HepG2 (cell line): ENCODE measurements around the gene PPM1M. TPM values are rescaled to one million over a fixed set of nuclear protein-coding genes. Genes with fewer than 3 reads are reported as not detected.

Source experiments
- ARHGAP35 ChIP-seq: sonication (generic); formaldehyde crosslinking; IDR thresholded peaks from 2 replicates; pipeline ENCODE4 v1.9.0; 2022; ENCODE audit warnings: mild to moderate bottlenecking, inconsistent platforms, moderate library complexity, missing genetic modification reagents, borderline replicate concordance
- CBX1 ChIP-seq: IDR thresholded peaks from one replicate; pipeline ENCODE4 v1.6.1; 2016; ENCODE audit warnings: antibody characterized with exemption, low read depth
- ELF3 ChIP-seq: IDR thresholded peaks from 2 replicates; pipeline ENCODE4 v1.6.1; 2016; ENCODE audit warnings: missing genetic modification reagents, missing compliant biosample characterization
- HOXA3 ChIP-seq: sonication (generic); formaldehyde crosslinking; IDR thresholded peaks from 2 replicates; pipeline ENCODE4 v1.5.0; 2020; ENCODE audit warnings: missing genetic modification reagents
- MBD4 ChIP-seq: IDR thresholded peaks from 2 replicates; pipeline ENCODE4 v1.6.1; 2012; ENCODE audit warnings: low read length, inconsistent platforms, borderline replicate concordance
- NFE2L1 ChIP-seq: sonication (generic); formaldehyde crosslinking; IDR thresholded peaks from 2 replicates; pipeline ENCODE4 v1.4.0; 2020; ENCODE audit warnings: missing genetic modification reagents, mild to moderate bottlenecking, borderline replicate concordance
- PHF20 ChIP-seq: sonication (generic); formaldehyde crosslinking; IDR thresholded peaks from 2 replicates; pipeline ENCODE4 v1.5.0; 2020; ENCODE audit warnings: mild to moderate bottlenecking, missing genetic modification reagents
- SOX13 ChIP-seq, 3 experiments: fragments of 450-650 bp in 1 of 3; sonication (generic) in 1 of 3; formaldehyde crosslinking in 1 of 3; IDR thresholded peaks in 2 of 3; conservative IDR thresholded peaks in 1 of 3; 2 replicates each; pipeline versions ENCODE4 v1.5.0 to v1.6.1; 2016 to 2020; ENCODE audit warnings: antibody characterized with exemption in 1 of 3, mild to moderate bottlenecking in 1 of 3, missing compliant biosample characterization in 1 of 3, missing genetic modification reagents in 1 of 3, moderate library complexity in 1 of 3
- SP2 ChIP-seq: sonication (generic); formaldehyde crosslinking; IDR thresholded peaks from 2 replicates; pipeline ENCODE4 v1.5.1; 2020; ENCODE audit warnings: mild to moderate bottlenecking, missing genetic modification reagents
- YEATS4 ChIP-seq: sonication (generic); formaldehyde crosslinking; IDR thresholded peaks from 2 replicates; pipeline ENCODE4 v1.4.0; 2020; ENCODE audit warnings: missing genetic modification reagents, borderline replicate concordance
- ZBTB7A ChIP-seq: sonication (generic); formaldehyde crosslinking; IDR thresholded peaks from 2 replicates; pipeline ENCODE4 v1.8.0; 2022; ENCODE audit warnings: mild to moderate bottlenecking, missing genetic modification reagents
- ZIK1 ChIP-seq: sonication (generic); formaldehyde crosslinking; IDR thresholded peaks from 2 replicates; pipeline ENCODE4 v1.5.0; 2020; ENCODE audit warnings: mild to moderate bottlenecking, low read depth, missing genetic modification reagents, borderline replicate concordance
- ZNF296 ChIP-seq: sonication (generic); formaldehyde crosslinking; conservative IDR thresholded peaks from 2 replicates; pipeline ENCODE4 v1.5.0; 2020; ENCODE audit warnings: mild to moderate bottlenecking, missing genetic modification reagents
- ZNF563 ChIP-seq: sonication (generic); formaldehyde crosslinking; IDR thresholded peaks from 2 replicates; pipeline ENCODE4 v1.8.0; 2022; ENCODE audit warnings: mild to moderate bottlenecking, moderate library complexity, missing genetic modification reagents
- ZNF768 ChIP-seq: sonication (generic); formaldehyde crosslinking; IDR thresholded peaks from 2 replicates; pipeline ENCODE4 v1.4.0; 2020; ENCODE audit warnings: missing genetic modification reagents
- ZSCAN9 ChIP-seq: IDR thresholded peaks from 2 replicates; pipeline ENCODE4 v1.6.1; 2016; ENCODE audit warnings: borderline replicate concordance
- polyA plus RNA-seq, 8 experiments: library from polyadenylated mRNA; depleted of rRNA in 3 of 8; stranded (reverse) in 7 of 8; unstranded in 1 of 8; fragments of >200 nt; fragmentation: Illumina TruSeq in 4 of 8; extraction: Trizol in 4 of 8; gene quantifications; 2 replicates each; pipeline versions ENCODE4 v1.2.1 to v1.2.3, GENCODE V29; 2011 to 2016; ENCODE audit warnings: low read depth in 4 of 8, missing spikeins in 1 of 8, mixed read lengths in 1 of 8; ENCODE audit not compliant: insufficient read depth in 1 of 8
- total RNA-seq, 5 experiments: library from RNA; depleted of rRNA; stranded (reverse); fragments of >200 nt; fragmentation: Illumina TruSeq; extraction: Trizol; gene quantifications; 2 replicates each; pipeline ENCODE4 v1.2.3, GENCODE V29; 2016; ENCODE audit warnings: low read depth in 1 of 5
- TF ChIP-seq, protein P1 (sequence below): sonication (generic); formaldehyde crosslinking; IDR thresholded peaks from 2 replicates; pipeline ENCODE4 v1.4.0; 2020; ENCODE audit warnings: missing genetic modification reagents, borderline replicate concordance
- TF ChIP-seq, protein P2 (sequence below): sonication (generic); formaldehyde crosslinking; IDR thresholded peaks from 2 replicates; pipeline ENCODE4 v1.4.0; 2020; ENCODE audit warnings: mild to moderate bottlenecking, low read depth, missing genetic modification reagents
- TF ChIP-seq, protein P3 (sequence below): sonication (generic); formaldehyde crosslinking; IDR thresholded peaks from 2 replicates; pipeline ENCODE4 v1.4.0; 2020; ENCODE audit warnings: mild to moderate bottlenecking, missing genetic modification reagents, borderline replicate concordance
- TF ChIP-seq, protein P4 (sequence below): sonication (generic); formaldehyde crosslinking; IDR thresholded peaks from 2 replicates; pipeline ENCODE4 v1.4.0; 2020; ENCODE audit warnings: missing genetic modification reagents

PPM1M gene
- total and polyA plus RNA-seq, 2 of the 13 experiments (the other 11 are each of a cell fraction or from before 2014, with no cell fraction given) = 2.5 to 5.9 TPM

DNA sequence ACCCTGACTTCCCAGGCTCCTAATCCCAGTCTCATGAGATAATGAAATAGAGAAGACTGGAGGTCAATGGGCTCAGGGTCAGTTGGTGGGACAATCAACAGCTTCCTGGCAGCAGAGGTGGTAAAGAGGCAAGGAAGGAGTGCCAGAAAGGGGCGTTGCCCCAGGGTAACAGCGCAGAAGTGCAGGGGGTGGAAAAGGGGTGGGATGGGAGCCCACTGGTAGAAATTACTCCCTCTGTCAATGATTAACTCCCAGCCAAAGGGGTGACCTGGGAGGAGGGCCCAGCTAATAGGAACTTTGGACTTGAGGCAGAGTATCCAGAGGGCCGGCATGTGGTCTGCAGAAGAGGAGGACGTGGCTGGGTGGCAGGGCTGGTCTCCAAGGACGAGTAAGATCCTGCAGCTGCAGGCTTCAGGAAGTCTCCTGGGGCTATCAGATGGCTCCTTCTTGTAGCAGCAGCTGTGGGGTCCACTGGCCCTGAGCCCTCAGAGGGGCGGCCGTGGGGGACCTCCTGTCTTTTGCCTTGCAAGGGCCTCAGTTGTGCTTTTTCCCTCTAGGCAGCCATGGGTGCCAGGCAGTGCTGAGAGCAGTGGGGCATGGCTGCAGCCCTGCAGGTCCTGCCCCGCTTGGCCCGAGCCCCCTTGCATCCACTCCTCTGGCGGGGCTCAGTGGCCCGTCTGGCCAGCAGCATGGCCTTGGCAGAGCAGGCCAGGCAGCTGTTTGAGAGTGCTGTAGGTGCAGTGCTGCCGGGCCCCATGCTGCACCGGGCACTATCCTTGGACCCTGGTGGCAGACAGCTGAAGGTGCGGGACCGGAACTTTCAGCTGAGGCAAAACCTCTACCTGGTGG is 44.4 kb downstream of the PPM1M start (continued):
- TF ChIP-seq, protein P1, sequence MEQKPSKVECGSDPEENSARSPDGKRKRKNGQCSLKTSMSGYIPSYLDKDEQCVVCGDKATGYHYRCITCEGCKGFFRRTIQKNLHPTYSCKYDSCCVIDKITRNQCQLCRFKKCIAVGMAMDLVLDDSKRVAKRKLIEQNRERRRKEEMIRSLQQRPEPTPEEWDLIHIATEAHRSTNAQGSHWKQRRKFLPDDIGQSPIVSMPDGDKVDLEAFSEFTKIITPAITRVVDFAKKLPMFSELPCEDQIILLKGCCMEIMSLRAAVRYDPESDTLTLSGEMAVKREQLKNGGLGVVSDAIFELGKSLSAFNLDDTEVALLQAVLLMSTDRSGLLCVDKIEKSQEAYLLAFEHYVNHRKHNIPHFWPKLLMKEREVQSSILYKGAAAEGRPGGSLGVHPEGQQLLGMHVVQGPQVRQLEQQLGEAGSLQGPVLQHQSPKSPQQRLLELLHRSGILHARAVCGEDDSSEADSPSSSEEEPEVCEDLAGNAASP (CRISPR knock-in tag) = peak; percentile 26; the same call in 1 of the 2 replicates
- no peak for TF ChIP-seq ZIK1 (CRISPR knock-in tag)
- TF ChIP-seq ELF3 (CRISPR knock-in tag) = peak; percentile 74
- TF ChIP-seq SOX13 (IDR thresholded peaks at IDR 0.05) = no peak
- peak in 1 of 2 experiments; percentile 81; a peak in 2 of 4 replicates for TF ChIP-seq SOX13 (CRISPR knock-in tag; conservative IDR thresholded peaks at IDR 0.05 in 1 of 2, IDR thresholded peaks at IDR 0.05 in 1 of 2)
- TF ChIP-seq, protein P2, sequence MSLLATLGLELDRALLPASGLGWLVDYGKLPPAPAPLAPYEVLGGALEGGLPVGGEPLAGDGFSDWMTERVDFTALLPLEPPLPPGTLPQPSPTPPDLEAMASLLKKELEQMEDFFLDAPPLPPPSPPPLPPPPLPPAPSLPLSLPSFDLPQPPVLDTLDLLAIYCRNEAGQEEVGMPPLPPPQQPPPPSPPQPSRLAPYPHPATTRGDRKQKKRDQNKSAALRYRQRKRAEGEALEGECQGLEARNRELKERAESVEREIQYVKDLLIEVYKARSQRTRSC (CRISPR knock-in tag) = peak; percentile 76; the same call in 1 of the 2 replicates
- TF ChIP-seq, protein P3, sequence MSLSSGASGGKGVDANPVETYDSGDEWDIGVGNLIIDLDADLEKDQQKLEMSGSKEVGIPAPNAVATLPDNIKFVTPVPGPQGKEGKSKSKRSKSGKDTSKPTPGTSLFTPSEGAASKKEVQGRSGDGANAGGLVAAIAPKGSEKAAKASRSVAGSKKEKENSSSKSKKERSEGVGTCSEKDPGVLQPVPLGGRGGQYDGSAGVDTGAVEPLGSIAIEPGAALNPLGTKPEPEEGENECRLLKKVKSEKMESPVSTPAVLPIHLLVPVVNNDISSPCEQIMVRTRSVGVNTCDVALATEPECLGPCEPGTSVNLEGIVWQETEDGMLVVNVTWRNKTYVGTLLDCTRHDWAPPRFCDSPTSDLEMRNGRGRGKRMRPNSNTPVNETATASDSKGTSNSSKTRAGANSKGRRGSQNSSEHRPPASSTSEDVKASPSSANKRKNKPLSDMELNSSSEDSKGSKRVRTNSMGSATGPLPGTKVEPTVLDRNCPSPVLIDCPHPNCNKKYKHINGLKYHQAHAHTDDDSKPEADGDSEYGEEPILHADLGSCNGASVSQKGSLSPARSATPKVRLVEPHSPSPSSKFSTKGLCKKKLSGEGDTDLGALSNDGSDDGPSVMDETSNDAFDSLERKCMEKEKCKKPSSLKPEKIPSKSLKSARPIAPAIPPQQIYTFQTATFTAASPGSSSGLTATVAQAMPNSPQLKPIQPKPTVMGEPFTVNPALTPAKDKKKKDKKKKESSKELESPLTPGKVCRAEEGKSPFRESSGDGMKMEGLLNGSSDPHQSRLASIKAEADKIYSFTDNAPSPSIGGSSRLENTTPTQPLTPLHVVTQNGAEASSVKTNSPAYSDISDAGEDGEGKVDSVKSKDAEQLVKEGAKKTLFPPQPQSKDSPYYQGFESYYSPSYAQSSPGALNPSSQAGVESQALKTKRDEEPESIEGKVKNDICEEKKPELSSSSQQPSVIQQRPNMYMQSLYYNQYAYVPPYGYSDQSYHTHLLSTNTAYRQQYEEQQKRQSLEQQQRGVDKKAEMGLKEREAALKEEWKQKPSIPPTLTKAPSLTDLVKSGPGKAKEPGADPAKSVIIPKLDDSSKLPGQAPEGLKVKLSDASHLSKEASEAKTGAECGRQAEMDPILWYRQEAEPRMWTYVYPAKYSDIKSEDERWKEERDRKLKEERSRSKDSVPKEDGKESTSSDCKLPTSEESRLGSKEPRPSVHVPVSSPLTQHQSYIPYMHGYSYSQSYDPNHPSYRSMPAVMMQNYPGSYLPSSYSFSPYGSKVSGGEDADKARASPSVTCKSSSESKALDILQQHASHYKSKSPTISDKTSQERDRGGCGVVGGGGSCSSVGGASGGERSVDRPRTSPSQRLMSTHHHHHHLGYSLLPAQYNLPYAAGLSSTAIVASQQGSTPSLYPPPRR (CRISPR knock-in tag) = peak; percentile 75
- peak; percentile 90 for TF ChIP-seq ZSCAN9
- TF ChIP-seq NFE2L1 (CRISPR knock-in tag) = peak; percentile 30; the same call in 1 of the 2 replicates
- peak; percentile 70; the same call in 1 of the 2 replicates for TF ChIP-seq YEATS4 (CRISPR knock-in tag)
- TF ChIP-seq, protein P4, sequence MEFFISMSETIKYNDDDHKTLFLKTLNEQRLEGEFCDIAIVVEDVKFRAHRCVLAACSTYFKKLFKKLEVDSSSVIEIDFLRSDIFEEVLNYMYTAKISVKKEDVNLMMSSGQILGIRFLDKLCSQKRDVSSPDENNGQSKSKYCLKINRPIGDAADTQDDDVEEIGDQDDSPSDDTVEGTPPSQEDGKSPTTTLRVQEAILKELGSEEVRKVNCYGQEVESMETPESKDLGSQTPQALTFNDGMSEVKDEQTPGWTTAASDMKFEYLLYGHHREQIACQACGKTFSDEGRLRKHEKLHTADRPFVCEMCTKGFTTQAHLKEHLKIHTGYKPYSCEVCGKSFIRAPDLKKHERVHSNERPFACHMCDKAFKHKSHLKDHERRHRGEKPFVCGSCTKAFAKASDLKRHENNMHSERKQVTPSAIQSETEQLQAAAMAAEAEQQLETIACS (CRISPR knock-in tag) = no peak
- peak; percentile 75; the same call in 1 of the 2 replicates for TF ChIP-seq ZBTB7A (CRISPR knock-in tag)
- peak; percentile 77; the same call in 1 of the 2 replicates for TF ChIP-seq ARHGAP35 (CRISPR knock-in tag)
- peak; percentile 3; the same call in 1 of the 2 replicates for TF ChIP-seq SP2 (CRISPR knock-in tag)
- no peak for TF ChIP-seq CBX1
- no peak for TF ChIP-seq MBD4
- TF ChIP-seq ZNF296 (CRISPR knock-in tag) = peak; percentile 86
- TF ChIP-seq PHF20 (CRISPR knock-in tag) = peak; percentile 48; the same call in 1 of the 2 replicates
- TF ChIP-seq ZNF768 = peak; percentile 55; the same call in 1 of the 2 replicates
- peak; percentile 41; the same call in 1 of the 2 replicates for TF ChIP-seq ZNF563 (CRISPR knock-in tag)
- peak; percentile 62 for TF ChIP-seq HOXA3 (CRISPR knock-in tag)
